H1 (cell line): Measurements from ENCODE around the gene HK1. TPM values are rescaled to one million over a fixed set of nuclear protein-coding genes. Genes with fewer than 3 reads are reported as not detected.

ENCODE experiments used
- CTCF ChIA-PET: fragments of 300-600 bp; sonication (Branson Sonifier 250); formaldehyde crosslinking; loops from one replicate; lab custom pipeline; 2021; ENCODE audit not compliant: partially characterized antibody; lab: Charles Lee
- POLR2A ChIA-PET: fragments of 300-600 bp; sonication (Branson Sonifier 250); formaldehyde crosslinking; loops from one replicate; lab custom pipeline; 2021; ENCODE audit warnings: inconsistent platforms; ENCODE audit not compliant: partially characterized antibody; lab: Charles Lee
- DNase-seq, 2 experiments: peaks; one replicate each; pipeline versions ENCODE4 v3.0.0 to v3.0.0-alpha.2; 2010 to 2022; ENCODE audit warnings: low spot score in 2 of 2, low read depth in 1 of 2, mixed read lengths in 1 of 2
- FAIRE-seq: peaks from 2 replicates; lab custom pipeline; 2011; peaks lifted over from hg19 to GRCh38; lab: Jason Lieb, UNC
- H2AFZ ChIP-seq: 2 replicates; pipeline ENCODE4 v1.8.1; 2012; ENCODE audit warnings: low read length, inconsistent platforms
- H2AK5ac ChIP-seq: 2 replicates; pipeline ENCODE4 v1.6.1; 2013; ENCODE audit warnings: low read depth, low read length
- H2BK120ac ChIP-seq: replicated peaks from 2 replicates; pipeline ENCODE3; 2013; ENCODE audit warnings: low read depth, low read length, inconsistent platforms
- H2BK12ac ChIP-seq: 2 replicates; pipeline ENCODE4 v1.6.1; 2013; ENCODE audit warnings: low read depth, low read length
- H2BK15ac ChIP-seq: 2 replicates; pipeline ENCODE4 v1.6.1; 2013; ENCODE audit warnings: low read length
- H2BK20ac ChIP-seq: 2 replicates; pipeline ENCODE4 v1.6.1; 2013; ENCODE audit warnings: low read length
- H2BK5ac ChIP-seq: 2 replicates; pipeline ENCODE4 v1.6.1; 2013; ENCODE audit warnings: low read depth, low read length
- H3K14ac ChIP-seq: 2 replicates; pipeline ENCODE4 v1.6.1; 2013; ENCODE audit warnings: inconsistent platforms; ENCODE audit not compliant: insufficient read length
- H3K18ac ChIP-seq: 2 replicates; pipeline ENCODE4 v1.6.1; 2013; ENCODE audit warnings: low read length; ENCODE audit errors: extremely low read depth
- H3K23ac ChIP-seq: 2 replicates; pipeline ENCODE4 v1.6.1; 2013; ENCODE audit warnings: inconsistent platforms; ENCODE audit not compliant: insufficient read length
- H3K23me2 ChIP-seq: 2 replicates; pipeline ENCODE4 v1.6.1; 2013; ENCODE audit warnings: low read depth, low read length
- H3K27ac ChIP-seq: 2 replicates; pipeline ENCODE4 v1.6.1; 2011; ENCODE audit warnings: low read depth, low read length, inconsistent platforms
- H3K27me3 ChIP-seq, 4 experiments: replicated peaks in 1 of 4; 1 replicate in 1 of 4; 2 replicates in 3 of 4; pipeline versions ENCODE4 v1.6.1 to v1.8.1; 2011 to 2013; ENCODE audit warnings: low read length in 3 of 4, mild to moderate bottlenecking in 3 of 4, inconsistent platforms in 2 of 4, mixed read lengths in 2 of 4, moderate library complexity in 1 of 4; ENCODE audit not compliant: control insufficient read depth in 3 of 4, insufficient read depth in 3 of 4; ENCODE audit errors: extremely low read depth in 1 of 4
- H3K36me3 ChIP-seq, 4 experiments: 2 replicates each; pipeline versions ENCODE4 v1.6.1 to v1.8.1; 2011 to 2013; ENCODE audit warnings: mild to moderate bottlenecking in 4 of 4, low read length in 3 of 4, moderate library complexity in 2 of 4, control low read depth in 1 of 4, inconsistent platforms in 1 of 4; ENCODE audit not compliant: insufficient read depth in 4 of 4, control insufficient read depth in 2 of 4
- H3K4ac ChIP-seq: replicated peaks from 2 replicates; pipeline ENCODE3; 2013; ENCODE audit warnings: low read length, low read depth, mixed read lengths, inconsistent platforms; ENCODE audit not compliant: insufficient read length
- H3K4me1 ChIP-seq, 4 experiments: replicated peaks in 1 of 4; 1 replicate in 1 of 4; 2 replicates in 3 of 4; pipeline versions ENCODE4 v1.6.1 to v1.8.1; 2011 to 2013; ENCODE audit warnings: low read length in 3 of 4, inconsistent platforms in 2 of 4, mixed read lengths in 1 of 4; ENCODE audit not compliant: insufficient read depth in 4 of 4, control insufficient read depth in 3 of 4
- H3K4me2 ChIP-seq, 2 experiments: 2 replicates each; pipeline versions ENCODE4 v1.6.1 to v1.8.1; 2011 to 2013; ENCODE audit warnings: low read depth in 2 of 2, low read length in 2 of 2, control low read depth in 1 of 2, inconsistent platforms in 1 of 2, mild to moderate bottlenecking in 1 of 2; ENCODE audit not compliant: insufficient read depth in 1 of 2
- H3K4me3 ChIP-seq, 4 experiments: fragments of 200-600, 300-600 bp in 1 of 4; sonication (generic), shearing (Covaris generic), sonication (Bioruptor Twin) in 1 of 4; 2 replicates each; pipeline versions ENCODE4 v1.5.1 to v1.8.1; 2011 to 2016; ENCODE audit warnings: low read length in 4 of 4, low read depth in 3 of 4, control low read depth in 2 of 4, inconsistent platforms in 2 of 4, mild to moderate bottlenecking in 2 of 4, mixed read lengths in 1 of 4, moderate library complexity in 1 of 4; ENCODE audit not compliant: insufficient read depth in 2 of 4; ENCODE audit errors: extremely low read depth in 1 of 4
- H3K56ac ChIP-seq: replicated peaks from 2 replicates; pipeline ENCODE3; 2013; ENCODE audit warnings: low read depth, mild to moderate bottlenecking, mixed read lengths, low read length, inconsistent platforms; ENCODE audit not compliant: insufficient read length
- H3K79me1 ChIP-seq: 2 replicates; pipeline ENCODE4 v1.6.1; 2013; ENCODE audit warnings: low read depth, low read length, control low read depth
- H3K79me2 ChIP-seq, 2 experiments: 2 replicates each; pipeline versions ENCODE4 v1.6.1 to v1.8.1; 2012 to 2013; ENCODE audit warnings: low read length in 2 of 2, mild to moderate bottlenecking in 2 of 2, inconsistent platforms in 1 of 2; ENCODE audit not compliant: insufficient read depth in 2 of 2, control insufficient read depth in 1 of 2
- H3K9ac ChIP-seq, 4 experiments: replicated peaks in 1 of 4; 1 replicate in 1 of 4; 2 replicates in 3 of 4; pipeline versions ENCODE4 v1.6.1 to v1.8.1; 2011 to 2013; ENCODE audit warnings: low read depth in 3 of 4, low read length in 3 of 4, control low read depth in 2 of 4, mild to moderate bottlenecking in 2 of 4, moderate library complexity in 2 of 4, inconsistent platforms in 1 of 4; ENCODE audit errors: extremely low read depth in 1 of 4
- H3K9me3 ChIP-seq, 2 experiments: 2 replicates each; pipeline versions ENCODE4 v1.6.1 to v1.8.1; 2012 to 2013; ENCODE audit warnings: mild to moderate bottlenecking in 2 of 2, moderate library complexity in 2 of 2, control low read depth in 1 of 2, inconsistent platforms in 1 of 2, low read depth in 1 of 2, low read length in 1 of 2, mixed read lengths in 1 of 2; ENCODE audit not compliant: insufficient read depth in 2 of 2
- H4K20me1 ChIP-seq, 2 experiments: replicated peaks in 1 of 2; 2 replicates each; pipeline versions ENCODE3 to v1.8.1; 2011 to 2013; ENCODE audit warnings: inconsistent platforms in 2 of 2, low read length in 2 of 2, mild to moderate bottlenecking in 1 of 2; ENCODE audit not compliant: insufficient read depth in 2 of 2, control insufficient read depth in 1 of 2
- H4K5ac ChIP-seq: 2 replicates; pipeline ENCODE4 v1.6.1; 2013; ENCODE audit warnings: low read length, low read depth, mixed read lengths, inconsistent platforms; ENCODE audit not compliant: insufficient read length
- H4K8ac ChIP-seq: 2 replicates; pipeline ENCODE4 v1.8.0; 2013; ENCODE audit warnings: mild to moderate bottlenecking, moderate library complexity, low read length, inconsistent platforms; ENCODE audit not compliant: insufficient read depth; ENCODE audit errors: extremely low read depth
- H4K91ac ChIP-seq: replicated peaks from 2 replicates; pipeline ENCODE3; 2013; ENCODE audit warnings: low read length, mixed read lengths, inconsistent platforms; ENCODE audit not compliant: insufficient read length
- EZH2 ChIP-seq: fragments of 200-600 bp; sonication (generic); IDR thresholded peaks from 2 replicates; pipeline ENCODE4 v1.7.1; 2012; ENCODE audit warnings: low read depth, mild to moderate bottlenecking, moderate library complexity, low read length, inconsistent platforms; ENCODE audit not compliant: severe bottlenecking
- GABPA ChIP-seq: IDR thresholded peaks from 2 replicates; pipeline ENCODE4 v1.6.1; 2011; ENCODE audit warnings: mild to moderate bottlenecking, low read length, moderate library complexity, borderline replicate concordance; ENCODE audit not compliant: insufficient read depth
- SIRT6 ChIP-seq: IDR thresholded peaks from one replicate; pipeline ENCODE4 v1.7.1; 2012; ENCODE audit warnings: low read length, inconsistent platforms
- WGBS, 2 experiments: shearing (Covaris generic) in 1 of 2; methylation state at CpG; one replicate each; pipeline versions ENCODE4 v1.1.6 to v1.1.7; 2013 to 2015; ENCODE audit warnings: low lambda C conversion rate in 2 of 2, mixed read lengths in 2 of 2, inconsistent platforms in 1 of 2, low coverage in 1 of 2, missing lambda C conversion rate in 1 of 2; ENCODE audit not compliant: insufficient replicate concordance in 2 of 2, insufficient coverage in 1 of 2, insufficient read length in 1 of 2; ENCODE audit errors: extremely low coverage in 1 of 2, missing lambda C conversion rate in 1 of 2; 5-methylcytosine and 5-hydroxymethylcytosine counted together
- polyA plus RNA-seq, 7 experiments: library from polyadenylated mRNA; depleted of rRNA in 3 of 7; stranded (reverse) in 5 of 7; unstranded in 2 of 7; fragments of >200 nt in 5 of 7; fragments of 200-250 nt in 2 of 7; gene quantifications; 1 replicate in 5 of 7; 2 replicates in 1 of 7; 4 replicates in 1 of 7; pipeline versions ENCODE4 v1.2.1 to v1.2.3, GENCODE V29; 2011 to 2013; ENCODE audit warnings: missing spikeins in 2 of 7, mixed read lengths in 2 of 7
- total RNA-seq: library from RNA; stranded (reverse); fragmentation: NEBNext Ultra II Directional; extraction: Animal tissue kit (Norgen Biotek cat#: 25700); gene quantifications from 2 replicates; pipeline ENCODE4 v1.2.1, GENCODE V29; 2021

The HK1 gene
- total and polyA plus RNA-seq, 2 of the 8 experiments (the other 6 are each of a cell fraction or from before 2014, with no cell fraction given) = 55.8 to 247 TPM

- FAIRE-seq = no peak
Observed at GRCh38 chr10:69439350-69439739, 161.0 kb downstream of the HK1 start.

More at GRCh38 chr10:69439350-69439739, 161.0 kb downstream of the HK1 start:
- no peak overlapping the region; the same call in 1 of the 2 replicates for H2BK12ac ChIP-seq
- H3K27me3 ChIP-seq = no peaks in the 10 kb centered on the region
- no peak overlapping the region for H4K91ac ChIP-seq
- TF ChIP-seq SIRT6 (no peak), GABPA (no peak), EZH2 (no peak)
- TF ChIP-seq, all 59 proteins: peak for 0
- Histone ChIP-seq H3K23ac (no peak overlapping the region), H3K4me3 (no peak overlapping the region), H2BK120ac (no peak overlapping the region), H3K56ac (no peak overlapping the region), H3K14ac (no peak overlapping the region), H3K79me1 (no peaks in the 10 kb centered on the region), H4K8ac (no peak overlapping the region), H3K36me3 (no peaks in the 10 kb centered on the region), H4K5ac (no peak overlapping the region), H3K27ac (no peak overlapping the region), H3K4me1 (no peaks in the 10 kb centered on the region), H3K18ac (no peak overlapping the region), H4K20me1 (no peaks in the 10 kb centered on the region), H2AK5ac (no peak overlapping the region), H3K4ac (no peak overlapping the region), H3K9me3 (no peaks in the 10 kb centered on the region), H2BK5ac (no peak overlapping the region), H2BK20ac (no peak overlapping the region), H3K79me2 (no peaks in the 10 kb centered on the region), H2BK15ac (no peak overlapping the region), H2AFZ (no peak overlapping the region), H3K23me2 (no peaks in the 10 kb centered on the region; the same call in 1 of the 2 replicates), H3K4me2 (no peak overlapping the region), H3K9ac (no peak overlapping the region)
- POLR2A ChIA-PET = no interaction called here
- WGBS, 2 experiments = 73% methylated on average over 5 of the region's 5 CpGs; no CpG with 5 or more reads in 1 of the 2 experiments
- DNase-seq = no peak
- CTCF ChIA-PET = interaction anchor here (0.7 to 2.7 kb wide), 8 partner anchors 8 to 76 kb away, joined by 3 to 22 read pairs (median 5); partner anchors contain the start of gene TSPAN15
